ENCODE measurements around the gene ANOS1. TPM values are rescaled to one million over a fixed set of nuclear protein-coding genes. Genes with fewer than 3 reads are reported as not detected.

ANOS1 gene
- total and polyA plus RNA-seq, 3 donors from 2014 or later: 12.3 to 37.2 (median 29.4) TPM

DNA sequence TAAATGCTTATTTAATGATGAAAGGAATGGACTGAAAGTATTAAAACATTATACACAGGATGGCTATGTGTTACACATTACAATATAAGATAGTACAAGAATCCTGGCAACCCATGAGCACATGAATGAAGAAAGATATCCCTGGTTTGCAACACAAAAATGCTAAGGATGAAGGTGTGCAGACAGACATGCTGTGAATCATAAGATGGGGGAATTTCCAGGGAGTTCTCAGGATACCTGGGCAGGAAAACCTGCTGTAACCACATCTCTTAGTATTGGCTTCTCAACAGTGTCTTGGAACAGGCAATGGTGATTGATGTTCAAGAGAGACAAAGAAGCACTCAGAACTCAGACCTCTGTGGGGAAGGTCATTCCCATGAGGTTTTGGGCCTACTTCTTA is 23.9 kb upstream of the ANOS1 start:
- no peak overlapping the region for H3K27ac ChIP-seq
- H3K27me3 ChIP-seq: no peaks in the 10 kb centered on the region
- no peaks in the 10 kb centered on the region for H3K4me1 ChIP-seq
- no peak for DNase-seq
- intact Hi-C loops (cut with DNase I; ENCODE audit: low total_unique reads): no loop called here
- no peaks in the 10 kb centered on the region for H3K36me3 ChIP-seq (ENCODE audit: low read depth, missing control alignments)
- H3K9me3 ChIP-seq: no peaks in the 10 kb centered on the region
- no peak overlapping the region for H3K4me3 ChIP-seq
- TF ChIP-seq, protein P1, sequence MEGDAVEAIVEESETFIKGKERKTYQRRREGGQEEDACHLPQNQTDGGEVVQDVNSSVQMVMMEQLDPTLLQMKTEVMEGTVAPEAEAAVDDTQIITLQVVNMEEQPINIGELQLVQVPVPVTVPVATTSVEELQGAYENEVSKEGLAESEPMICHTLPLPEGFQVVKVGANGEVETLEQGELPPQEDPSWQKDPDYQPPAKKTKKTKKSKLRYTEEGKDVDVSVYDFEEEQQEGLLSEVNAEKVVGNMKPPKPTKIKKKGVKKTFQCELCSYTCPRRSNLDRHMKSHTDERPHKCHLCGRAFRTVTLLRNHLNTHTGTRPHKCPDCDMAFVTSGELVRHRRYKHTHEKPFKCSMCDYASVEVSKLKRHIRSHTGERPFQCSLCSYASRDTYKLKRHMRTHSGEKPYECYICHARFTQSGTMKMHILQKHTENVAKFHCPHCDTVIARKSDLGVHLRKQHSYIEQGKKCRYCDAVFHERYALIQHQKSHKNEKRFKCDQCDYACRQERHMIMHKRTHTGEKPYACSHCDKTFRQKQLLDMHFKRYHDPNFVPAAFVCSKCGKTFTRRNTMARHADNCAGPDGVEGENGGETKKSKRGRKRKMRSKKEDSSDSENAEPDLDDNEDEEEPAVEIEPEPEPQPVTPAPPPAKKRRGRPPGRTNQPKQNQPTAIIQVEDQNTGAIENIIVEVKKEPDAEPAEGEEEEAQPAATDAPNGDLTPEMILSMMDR (IDR thresholded peaks at IDR 0.05): no peak
- TF ChIP-seq POLR2A (IDR thresholded peaks at IDR 0.05): no peak

DNA sequence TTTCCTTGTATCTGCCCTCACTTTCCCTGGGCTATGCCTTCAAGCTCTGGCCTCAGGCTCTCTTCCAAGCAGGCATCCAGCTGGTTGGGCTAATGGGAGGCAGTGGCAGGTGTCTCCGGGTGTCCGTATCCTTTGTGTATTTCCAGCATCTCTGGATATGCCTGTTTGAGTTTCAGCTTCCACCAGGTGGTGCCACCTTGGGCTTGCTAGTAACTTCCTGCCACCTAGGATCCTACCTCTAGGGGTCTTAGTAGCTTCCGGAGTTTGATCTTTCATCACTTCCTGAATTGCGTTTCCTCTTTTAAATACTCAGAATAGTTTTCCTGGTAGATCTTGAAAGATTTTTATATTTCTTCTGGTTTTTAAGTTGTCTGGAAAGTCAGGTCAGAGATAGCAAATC is 23.2 kb upstream of the ANOS1 start:
- no peak for TF ChIP-seq POLR2A (IDR thresholded peaks at IDR 0.05)
- TF ChIP-seq, protein P1 (IDR thresholded peaks at IDR 0.05): no peak
- whole genome bisulfite sequencing, 2 donors: 74 to 88% methylated on average over 4 of the region's 4 CpGs
- no peak for DNase-seq
- Histone ChIP-seq H3K9me3 (no peaks in the 10 kb centered on the region), H3K27ac (no peak overlapping the region), H3K27me3 (no peaks in the 10 kb centered on the region), H3K36me3 (ENCODE audit: low read depth, missing control alignments) (no peaks in the 10 kb centered on the region), H3K4me1 (no peaks in the 10 kb centered on the region), H3K4me3 (no peak overlapping the region)
- intact Hi-C loops (cut with DNase I; ENCODE audit: low total_unique reads): no loop called here

DNA sequence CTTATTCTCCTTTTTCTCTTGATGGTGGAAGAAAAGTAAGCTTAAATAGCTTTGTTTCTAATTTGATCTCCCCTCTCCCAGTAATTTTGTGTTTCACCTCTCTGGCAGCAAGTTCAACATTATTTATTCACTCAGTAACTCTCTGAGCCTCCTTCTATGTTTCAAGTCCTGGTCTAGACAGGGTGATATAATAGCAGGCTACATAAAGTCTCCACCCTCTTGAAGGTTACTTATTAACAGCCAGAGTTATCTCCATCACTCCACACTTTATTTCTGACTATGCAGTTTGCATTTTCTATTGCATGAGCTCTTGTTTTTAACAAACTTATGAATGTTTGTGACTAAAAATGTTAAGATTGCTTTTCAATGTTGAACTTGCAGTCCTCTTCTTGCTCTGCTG is 17.8 kb upstream of the ANOS1 start:
- Histone ChIP-seq H3K27me3 (no peaks in the 10 kb centered on the region), H3K4me3 (no peak overlapping the region), H3K36me3 (ENCODE audit: low read depth, missing control alignments) (no peaks in the 10 kb centered on the region), H3K4me1 (no peaks in the 10 kb centered on the region), H3K27ac (no peak overlapping the region), H3K9me3 (no peaks in the 10 kb centered on the region)
- intact Hi-C loops (cut with DNase I; ENCODE audit: low total_unique reads): no loop called here
- DNase-seq: no peak
- TF ChIP-seq POLR2A (IDR thresholded peaks at IDR 0.05): no peak

DNA sequence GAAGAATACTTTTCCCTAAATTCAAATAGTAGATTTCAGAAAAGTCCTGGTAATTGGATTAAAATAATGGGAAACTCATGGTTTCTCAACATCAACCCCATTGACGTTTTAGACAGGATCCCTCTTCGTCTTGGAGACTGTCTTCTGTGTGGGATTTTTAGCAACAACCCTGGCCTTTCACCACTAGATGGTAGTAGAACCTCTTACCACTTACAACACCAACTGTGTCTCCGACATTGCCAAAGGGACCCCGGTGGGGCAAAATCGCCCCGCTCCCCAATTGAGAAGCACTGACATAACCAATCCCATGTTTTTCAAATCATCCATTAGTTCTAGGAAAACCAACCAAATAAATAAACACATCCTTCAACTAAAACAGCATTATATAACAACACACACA is 16.9 kb upstream of the ANOS1 start:
- no peak overlapping the region for H3K4me3 ChIP-seq
- no peaks in the 10 kb centered on the region for H3K4me1 ChIP-seq
- no peaks in the 10 kb centered on the region for H3K9me3 ChIP-seq
- H3K27ac ChIP-seq: no peak overlapping the region
- H3K36me3 ChIP-seq (ENCODE audit: low read depth, missing control alignments): no peaks in the 10 kb centered on the region
- no peak for DNase-seq
- intact Hi-C loops (cut with DNase I; ENCODE audit: low total_unique reads): no loop called here
- H3K27me3 ChIP-seq: no peaks in the 10 kb centered on the region
- TF ChIP-seq, protein P1 (IDR thresholded peaks at IDR 0.05): peak in 2 of 3 experiments; percentile 20 to 23
- TF ChIP-seq POLR2A (IDR thresholded peaks at IDR 0.05): no peak
- 24 to 35% methylated on average over 5 to 6 of the region's 6 CpGs for WGBS, 2 donors

DNA sequence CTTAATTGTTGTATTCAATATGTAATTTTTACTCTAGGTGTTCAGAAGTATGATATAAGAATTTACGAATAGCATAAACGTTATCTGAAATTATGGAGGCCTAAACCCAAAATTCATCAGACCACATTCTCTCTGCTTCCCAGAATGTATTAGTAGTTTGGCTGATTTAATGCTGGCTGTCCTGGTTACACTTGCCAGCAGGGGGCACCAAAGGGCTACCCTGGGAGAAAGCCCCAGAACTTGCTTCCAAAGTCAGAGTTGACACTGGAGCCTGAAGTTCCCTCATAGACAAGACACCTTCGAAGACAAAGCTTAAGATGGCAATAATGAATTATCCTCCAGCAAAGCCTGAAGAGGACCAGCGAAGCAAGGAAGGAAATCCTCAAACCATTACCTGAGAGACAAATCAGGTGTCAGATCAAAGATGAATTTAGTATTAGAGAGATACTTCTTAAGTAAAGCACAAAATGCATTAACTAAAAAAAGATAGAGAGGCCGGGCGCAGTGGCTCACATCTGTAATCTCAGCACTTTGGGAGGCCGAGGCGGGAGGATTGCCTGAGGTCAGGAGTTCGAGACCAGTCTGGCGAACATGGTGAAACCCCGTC is 11.3 kb upstream of the ANOS1 start:
- intact Hi-C loops (cut with DNase I; ENCODE audit: low total_unique reads): no loop called here
- 80 to 94% methylated on average over 7 to 11 of the region's 11 CpGs for WGBS, 2 donors

More for the DNA sequence above, 11.3 kb upstream of the ANOS1 start:
- peak; percentile 74 for DNase-seq
- no peaks in the 10 kb centered on the region for H3K36me3 ChIP-seq (ENCODE audit: low read depth, missing control alignments)
- TF ChIP-seq POLR2A (IDR thresholded peaks at IDR 0.05): no peak
- TF ChIP-seq, protein P1 (IDR thresholded peaks at IDR 0.05): peak; percentile 11 to 56 (median 50)
- H3K27ac ChIP-seq: no peak overlapping the region
- H3K27me3 ChIP-seq: no peaks in the 10 kb centered on the region
- no peak overlapping the region for H3K4me3 ChIP-seq
- no peaks in the 10 kb centered on the region for H3K4me1 ChIP-seq
- H3K9me3 ChIP-seq: no peaks in the 10 kb centered on the region
